ENCODE data around the gene DYNLT3. TPM values are rescaled to one million over a fixed set of nuclear protein-coding genes. Genes with fewer than 3 reads are reported as not detected.

Gene DYNLT3
- total RNA-seq, 1 experiment from 2014 or later, result 19.3 TPM

DNA sequence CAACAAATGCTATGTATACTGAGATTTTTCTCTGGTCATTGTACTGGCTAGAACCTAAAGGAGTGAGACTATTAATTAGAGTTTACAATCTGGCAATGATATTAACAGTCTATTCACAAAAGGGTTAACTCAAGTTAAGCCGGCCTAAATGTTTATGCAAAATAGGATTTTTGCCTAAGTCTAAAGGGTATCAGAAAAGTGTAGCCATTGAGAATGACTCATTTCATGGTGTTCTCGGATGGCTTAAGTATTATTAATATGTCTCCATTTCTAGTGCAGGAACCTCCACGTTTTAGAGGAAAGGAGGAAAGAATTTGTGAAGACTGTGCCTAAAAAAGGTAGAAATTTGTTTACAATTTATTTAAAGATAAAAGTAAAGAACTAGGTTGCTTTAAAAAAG lies 29.8 kb downstream of the DYNLT3 start:
- H3K27me3 Mint-ChIP-seq (ENCODE audit: insufficient read depth, unreplicated experiment), result peaks cover 93% of the 10 kb centered on the region
- no peak overlapping the region for H3K4me3 Mint-ChIP-seq (ENCODE audit: unreplicated experiment)
- no peaks in the 10 kb centered on the region for H3K4me1 Mint-ChIP-seq (ENCODE audit: insufficient read depth, unreplicated experiment)
- intact Hi-C loops (cut with micrococcal nuclease), result no loop called here
- no peak for DNase-seq (ENCODE audit: unreplicated experiment)
- TF ChIP-seq, protein P1, sequence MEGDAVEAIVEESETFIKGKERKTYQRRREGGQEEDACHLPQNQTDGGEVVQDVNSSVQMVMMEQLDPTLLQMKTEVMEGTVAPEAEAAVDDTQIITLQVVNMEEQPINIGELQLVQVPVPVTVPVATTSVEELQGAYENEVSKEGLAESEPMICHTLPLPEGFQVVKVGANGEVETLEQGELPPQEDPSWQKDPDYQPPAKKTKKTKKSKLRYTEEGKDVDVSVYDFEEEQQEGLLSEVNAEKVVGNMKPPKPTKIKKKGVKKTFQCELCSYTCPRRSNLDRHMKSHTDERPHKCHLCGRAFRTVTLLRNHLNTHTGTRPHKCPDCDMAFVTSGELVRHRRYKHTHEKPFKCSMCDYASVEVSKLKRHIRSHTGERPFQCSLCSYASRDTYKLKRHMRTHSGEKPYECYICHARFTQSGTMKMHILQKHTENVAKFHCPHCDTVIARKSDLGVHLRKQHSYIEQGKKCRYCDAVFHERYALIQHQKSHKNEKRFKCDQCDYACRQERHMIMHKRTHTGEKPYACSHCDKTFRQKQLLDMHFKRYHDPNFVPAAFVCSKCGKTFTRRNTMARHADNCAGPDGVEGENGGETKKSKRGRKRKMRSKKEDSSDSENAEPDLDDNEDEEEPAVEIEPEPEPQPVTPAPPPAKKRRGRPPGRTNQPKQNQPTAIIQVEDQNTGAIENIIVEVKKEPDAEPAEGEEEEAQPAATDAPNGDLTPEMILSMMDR (IDR thresholded peaks at IDR 0.05; ENCODE audit: unreplicated experiment), result no peak
- CTCF ChIA-PET, result interaction anchor here (1.0 to 1.8 kb wide), 2 partner anchors 8 to 72 kb away, joined by 5 to 6 read pairs; no protein-coding TSS in a partner anchor
- BruUV-seq (replicated peaks), result no TSS peak
- H3K27ac Mint-ChIP-seq (ENCODE audit: low read depth, unreplicated experiment), result no peak overlapping the region
- H3K9me3 Mint-ChIP-seq (ENCODE audit: unreplicated experiment), result no peaks in the 10 kb centered on the region
- H3K36me3 Mint-ChIP-seq (ENCODE audit: insufficient read depth, unreplicated experiment), result no peaks in the 10 kb centered on the region
- POLR2A ChIA-PET, result interaction anchor here (0.6 kb wide), 1 partner anchor 75 kb away, joined by 4 read pairs; no protein-coding TSS in a partner anchor

DNA sequence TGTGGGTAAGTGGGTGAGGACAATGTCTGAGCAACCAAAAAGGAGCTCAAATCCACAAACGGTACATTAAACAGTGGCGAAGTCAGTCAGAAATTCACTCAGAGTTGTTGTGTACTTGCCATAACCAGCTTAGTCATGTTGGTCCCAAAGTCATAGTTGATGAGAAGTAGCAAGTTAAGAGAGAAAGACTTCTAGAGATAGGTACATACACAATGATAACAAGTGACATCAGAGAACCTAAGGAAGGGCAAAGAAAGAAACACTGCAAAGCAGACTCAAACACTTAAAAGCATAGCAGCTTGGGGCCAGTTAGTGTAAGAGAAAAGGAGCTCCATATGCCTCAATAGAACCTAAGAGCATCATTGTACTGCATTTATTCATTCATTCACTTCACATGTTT lies 30.2 kb downstream of the DYNLT3 start:
- TF ChIP-seq, protein P1 (IDR thresholded peaks at IDR 0.05; ENCODE audit: unreplicated experiment), result no peak
- Mint-ChIP-seq H3K4me1 (ENCODE audit: insufficient read depth, unreplicated experiment) (no peaks in the 10 kb centered on the region), H3K36me3 (ENCODE audit: insufficient read depth, unreplicated experiment) (no peaks in the 10 kb centered on the region), H3K27me3 (ENCODE audit: insufficient read depth, unreplicated experiment) (peaks cover 93% of the 10 kb centered on the region), H3K27ac (ENCODE audit: low read depth, unreplicated experiment) (no peak overlapping the region), H3K9me3 (ENCODE audit: unreplicated experiment) (no peaks in the 10 kb centered on the region), H3K4me3 (ENCODE audit: unreplicated experiment) (no peak overlapping the region)
- CTCF ChIA-PET, result interaction anchor here (0.8 to 1.8 kb wide), 3 partner anchors 8 to 72 kb away, joined by 3 to 6 read pairs (median 5); no protein-coding TSS in a partner anchor
- DNase-seq (ENCODE audit: unreplicated experiment), result no peak
- POLR2A ChIA-PET, result interaction anchor here (0.6 kb wide), 1 partner anchor 74 kb away, joined by 4 read pairs; no protein-coding TSS in a partner anchor
- intact Hi-C loops (cut with micrococcal nuclease), result no loop called here
- BruUV-seq (replicated peaks), result no TSS peak

DNA sequence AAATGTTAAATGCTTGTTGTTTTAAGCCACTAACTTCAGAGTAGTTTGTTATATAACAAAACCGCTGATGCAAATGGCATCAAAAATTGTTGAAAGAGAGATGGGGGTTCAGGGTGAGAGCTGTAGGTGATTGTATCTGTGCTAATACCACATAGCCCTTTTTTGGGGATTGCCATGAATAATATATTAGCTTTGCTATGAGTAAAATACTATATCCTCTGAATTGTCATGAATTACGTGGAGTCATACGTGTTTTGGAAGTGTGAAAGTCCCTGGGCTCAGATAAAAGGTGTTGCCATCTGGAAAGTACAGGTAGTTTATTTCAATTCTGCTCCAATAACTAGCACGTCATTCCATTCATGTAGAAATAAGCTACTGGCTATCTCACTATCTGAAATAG lies 30.6 kb downstream of the DYNLT3 start:
- Mint-ChIP-seq H3K27me3 (ENCODE audit: insufficient read depth, unreplicated experiment) (peaks cover 93% of the 10 kb centered on the region), H3K9me3 (ENCODE audit: unreplicated experiment) (no peaks in the 10 kb centered on the region), H3K4me1 (ENCODE audit: insufficient read depth, unreplicated experiment) (no peaks in the 10 kb centered on the region), H3K27ac (ENCODE audit: low read depth, unreplicated experiment) (no peak overlapping the region), H3K36me3 (ENCODE audit: insufficient read depth, unreplicated experiment) (no peaks in the 10 kb centered on the region), H3K4me3 (ENCODE audit: unreplicated experiment) (no peak overlapping the region)
- ChIA-PET POLR2A (interaction anchor here (0.5 to 0.6 kb wide), 2 partner anchors 74 to 492 kb away, joined by 4 read pairs; no protein-coding TSS in a partner anchor), CTCF (interaction anchor here (0.8 to 1.8 kb wide), 3 partner anchors 9 to 72 kb away, joined by 3 to 6 read pairs (median 5); no protein-coding TSS in a partner anchor)
- TF ChIP-seq, protein P1 (IDR thresholded peaks at IDR 0.05; ENCODE audit: unreplicated experiment), result no peak
- intact Hi-C loops (cut with micrococcal nuclease), result no loop called here
- DNase-seq (ENCODE audit: unreplicated experiment), result no peak
- no TSS peak for BruUV-seq (replicated peaks)

DNA sequence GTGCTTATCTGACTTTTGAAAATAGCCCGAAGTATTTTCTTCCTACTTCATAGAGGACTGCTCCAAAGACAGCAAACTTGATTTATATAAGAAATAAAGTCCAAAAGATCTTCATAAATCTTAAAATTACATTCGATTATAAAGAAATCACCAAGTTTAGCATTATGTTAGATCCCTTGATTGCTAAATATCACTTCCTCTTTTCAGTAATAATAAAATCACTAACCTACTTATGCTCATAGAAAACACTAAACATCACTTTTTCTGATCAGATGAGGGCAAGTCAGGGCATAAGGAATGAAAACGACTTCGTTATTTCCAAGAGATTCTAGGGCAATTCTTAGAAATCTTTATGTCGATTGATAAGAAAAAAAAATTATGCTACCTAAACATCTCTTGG lies 32.0 kb downstream of the DYNLT3 start:
- POLR2A ChIA-PET, result no interaction called here
- H3K4me1 Mint-ChIP-seq (ENCODE audit: insufficient read depth, unreplicated experiment), result no peaks in the 10 kb centered on the region
- H3K4me3 Mint-ChIP-seq (ENCODE audit: unreplicated experiment), result no peak overlapping the region
- BruUV-seq (replicated peaks), result no TSS peak
- TF ChIP-seq, protein P1 (IDR thresholded peaks at IDR 0.05; ENCODE audit: unreplicated experiment), result no peak
- no peak overlapping the region for H3K27ac Mint-ChIP-seq (ENCODE audit: low read depth, unreplicated experiment)
- H3K27me3 Mint-ChIP-seq (ENCODE audit: insufficient read depth, unreplicated experiment), result peaks cover 93% of the 10 kb centered on the region
- CTCF ChIA-PET, result interaction anchor here (0.6 to 1.0 kb wide), 3 partner anchors 10 to 306 kb away, joined by 3 to 6 read pairs (median 3); no protein-coding TSS in a partner anchor
- intact Hi-C loops (cut with micrococcal nuclease), result no loop called here
- DNase-seq (ENCODE audit: unreplicated experiment), result no peak
- H3K9me3 Mint-ChIP-seq (ENCODE audit: unreplicated experiment), result no peaks in the 10 kb centered on the region
- H3K36me3 Mint-ChIP-seq (ENCODE audit: insufficient read depth, unreplicated experiment), result no peaks in the 10 kb centered on the region

Measured in MCF 10A (cell line).